ENCODE data around the gene ITGA3.

The ITGA3 gene

GRCh38 chr17:50020841-50021599, 34.9 kb upstream of the ITGA3 start:
- H3K4me3 ChIP-seq (ENCODE audit: low read length), result no peak overlapping the region
- TF ChIP-seq, protein P1, sequence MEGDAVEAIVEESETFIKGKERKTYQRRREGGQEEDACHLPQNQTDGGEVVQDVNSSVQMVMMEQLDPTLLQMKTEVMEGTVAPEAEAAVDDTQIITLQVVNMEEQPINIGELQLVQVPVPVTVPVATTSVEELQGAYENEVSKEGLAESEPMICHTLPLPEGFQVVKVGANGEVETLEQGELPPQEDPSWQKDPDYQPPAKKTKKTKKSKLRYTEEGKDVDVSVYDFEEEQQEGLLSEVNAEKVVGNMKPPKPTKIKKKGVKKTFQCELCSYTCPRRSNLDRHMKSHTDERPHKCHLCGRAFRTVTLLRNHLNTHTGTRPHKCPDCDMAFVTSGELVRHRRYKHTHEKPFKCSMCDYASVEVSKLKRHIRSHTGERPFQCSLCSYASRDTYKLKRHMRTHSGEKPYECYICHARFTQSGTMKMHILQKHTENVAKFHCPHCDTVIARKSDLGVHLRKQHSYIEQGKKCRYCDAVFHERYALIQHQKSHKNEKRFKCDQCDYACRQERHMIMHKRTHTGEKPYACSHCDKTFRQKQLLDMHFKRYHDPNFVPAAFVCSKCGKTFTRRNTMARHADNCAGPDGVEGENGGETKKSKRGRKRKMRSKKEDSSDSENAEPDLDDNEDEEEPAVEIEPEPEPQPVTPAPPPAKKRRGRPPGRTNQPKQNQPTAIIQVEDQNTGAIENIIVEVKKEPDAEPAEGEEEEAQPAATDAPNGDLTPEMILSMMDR (IDR thresholded peaks at IDR 0.05; ENCODE audit: insufficient read depth, low read depth, low read length, missing control alignments), result no peak
- DNase-seq (ENCODE audit: low read depth), result no peak

DNA sequence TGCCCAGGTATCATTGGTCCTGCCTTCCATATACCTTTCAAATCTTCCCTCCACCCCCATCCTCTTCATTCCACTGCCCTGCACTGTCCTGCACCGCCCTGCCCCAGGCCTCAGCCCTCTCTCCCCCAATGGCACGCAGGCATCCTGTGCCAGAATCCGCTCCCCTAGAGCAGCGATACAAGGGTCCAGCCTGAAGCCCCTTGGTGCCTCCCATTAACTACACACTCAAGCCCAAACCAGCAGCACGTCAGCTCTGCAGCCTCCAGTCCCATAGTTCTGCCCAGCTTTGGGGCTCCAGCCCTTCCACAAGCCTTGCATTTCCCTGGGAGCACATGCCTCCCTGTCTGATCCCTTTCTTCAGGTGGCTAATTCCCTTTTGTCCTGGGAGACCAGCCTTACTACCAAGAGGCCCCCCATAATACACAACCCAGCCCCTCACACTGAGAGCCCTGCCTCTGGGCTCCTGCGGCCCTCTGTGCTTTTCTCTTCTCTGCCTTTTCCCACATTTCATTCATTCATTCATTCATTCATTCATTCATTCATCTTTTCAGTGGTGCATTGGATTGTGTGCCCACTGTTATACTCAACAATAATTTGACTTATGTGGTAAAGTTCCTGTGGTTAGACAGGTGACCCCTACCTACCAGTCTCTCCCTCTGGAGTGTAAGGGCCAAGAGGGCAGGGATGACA, 34.1 kb upstream of the ITGA3 start:
- DNase-seq (ENCODE audit: low read depth), result no peak
- TF ChIP-seq, protein P1 (IDR thresholded peaks at IDR 0.05; ENCODE audit: insufficient read depth, low read depth, low read length, missing control alignments), result no peak
- no peak overlapping the region for H3K4me3 ChIP-seq (ENCODE audit: low read length)

DNA sequence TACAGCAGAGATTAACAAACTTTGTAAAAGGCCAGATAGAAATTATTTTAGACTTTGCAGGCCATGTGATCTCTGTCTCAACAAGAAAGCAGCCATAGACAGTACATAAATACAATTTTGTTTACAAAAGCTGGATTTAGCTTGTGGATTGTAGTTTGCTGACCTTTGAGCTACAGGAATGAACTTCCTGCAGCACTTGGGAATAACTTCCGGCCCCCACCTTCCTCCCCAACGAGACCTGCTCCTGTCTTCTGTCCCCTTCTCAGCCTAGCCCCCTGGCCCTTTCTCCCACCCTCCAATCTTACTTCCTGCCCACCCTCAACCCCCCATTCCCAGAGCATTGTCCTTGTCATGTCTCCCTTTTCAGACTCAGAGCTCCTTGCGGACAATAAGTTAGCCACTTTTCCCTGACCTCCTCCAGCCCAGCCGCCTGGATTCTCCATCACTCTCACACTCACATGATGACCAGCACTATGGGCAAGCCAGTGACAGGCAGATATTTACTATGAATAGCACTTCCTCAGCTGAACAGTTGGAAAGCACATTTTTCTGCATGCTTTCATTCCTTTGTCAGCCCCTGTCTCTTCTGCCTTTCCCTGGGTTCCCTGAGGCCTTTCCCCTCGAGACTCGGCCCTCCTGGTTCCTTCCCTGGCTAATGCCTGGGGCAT, 33.3 kb upstream of the ITGA3 start:
- TF ChIP-seq, protein P1 (IDR thresholded peaks at IDR 0.05; ENCODE audit: insufficient read depth, low read depth, low read length, missing control alignments), result no peak
- DNase-seq (ENCODE audit: low read depth), result no peak
- H3K4me3 ChIP-seq (ENCODE audit: low read length), result no peak overlapping the region

DNA sequence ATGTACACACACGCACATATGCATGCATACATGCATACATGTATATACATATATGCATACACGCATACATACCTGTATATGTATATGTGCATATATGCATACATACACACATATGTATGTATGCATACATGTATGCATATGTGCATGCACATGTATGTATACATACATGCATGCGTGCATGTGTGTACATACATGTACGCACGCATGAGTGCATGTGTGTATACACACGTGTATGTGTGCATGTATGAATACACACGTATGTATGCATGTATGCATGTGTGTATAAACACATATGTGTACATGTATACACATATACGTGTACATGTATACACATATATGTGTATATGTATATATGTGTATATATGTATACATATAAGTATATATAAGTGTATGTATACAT, 32.4 kb upstream of the ITGA3 start:
- no peak for DNase-seq (ENCODE audit: low read depth)

GRCh38 chr17:50024808-50025207, 31.1 kb upstream of the ITGA3 start:
- no peak for DNase-seq (ENCODE audit: low read depth)
- no peak overlapping the region for H3K4me3 ChIP-seq (ENCODE audit: low read length)
- TF ChIP-seq, protein P1 (IDR thresholded peaks at IDR 0.05; ENCODE audit: insufficient read depth, low read depth, low read length, missing control alignments), result no peak

More for the DNA sequence above, 32.4 kb upstream of the ITGA3 start:
- TF ChIP-seq, protein P1 (IDR thresholded peaks at IDR 0.05; ENCODE audit: insufficient read depth, low read depth, low read length, missing control alignments), result no peak
- H3K4me3 ChIP-seq (ENCODE audit: low read length), result no peak overlapping the region

DNA sequence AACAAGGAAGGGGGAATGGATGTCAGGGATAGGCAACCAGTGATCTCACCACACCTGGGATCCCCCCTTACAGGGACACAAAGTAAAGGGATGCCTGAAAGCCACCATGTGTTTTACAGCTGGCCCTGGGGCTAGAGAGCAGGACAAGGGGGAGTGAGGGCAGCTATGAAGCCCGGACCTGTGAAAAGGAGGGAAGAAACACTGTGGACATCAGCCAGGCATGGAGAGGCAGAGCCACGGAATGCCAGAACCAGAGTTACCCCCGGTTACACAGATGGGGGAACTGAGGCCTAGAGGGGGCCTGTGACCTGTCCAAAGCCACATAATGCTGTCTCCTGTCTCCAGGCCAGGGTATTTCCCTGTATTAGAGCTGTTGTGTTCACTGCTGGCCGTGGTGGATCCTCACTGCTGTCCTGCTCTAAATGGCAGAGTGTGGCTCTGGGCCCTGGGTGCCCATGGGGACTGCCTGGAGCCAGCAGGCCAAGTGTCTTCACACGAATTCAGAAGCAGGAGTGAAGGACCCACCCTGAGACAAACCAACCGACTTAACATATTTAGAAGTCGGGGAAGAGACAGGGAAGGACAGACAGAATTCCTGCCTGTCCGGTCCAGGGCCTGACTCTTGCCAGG, 29.7 kb upstream of the ITGA3 start:
- H3K4me3 ChIP-seq (ENCODE audit: low read length), result no peak overlapping the region
- no peak for DNase-seq (ENCODE audit: low read depth)
- TF ChIP-seq, protein P1 (IDR thresholded peaks at IDR 0.05; ENCODE audit: insufficient read depth, low read depth, low read length, missing control alignments), result no peak
